Measurements from ENCODE around the gene DKC1.

The DKC1 gene

GRCh38 chrX:154724993-154725756 lies 37.5 kb upstream of the DKC1 start:
- TF ChIP-seq CTCF (IDR thresholded peaks at IDR 0.05; ENCODE audit: insufficient read depth, low read length) (no peak), SPI1 (IDR thresholded peaks at IDR 0.05; ENCODE audit: borderline replicate concordance, low read depth) (no peak; the same call in 1 of the 2 replicates), GABPA (IDR thresholded peaks at IDR 0.05; ENCODE audit: low read depth) (no peak)
- peak overlapping the region; percentile 71 for H3K27ac ChIP-seq (replicated peaks)
- no peak overlapping the region for H3K4me3 ChIP-seq (replicated peaks; ENCODE audit: insufficient read depth, low read length)
- DNase-seq (ENCODE audit: low read depth in 1 of 2, low spot score in 1 of 2): no peak
- H3K27me3 ChIP-seq (ENCODE audit: insufficient read depth, poor library complexity, severe bottlenecking): no peaks in the 10 kb centered on the region

GRCh38 chrX:154727418-154727817 lies 35.2 kb upstream of the DKC1 start:
- DNase-seq (ENCODE audit: low read depth in 1 of 2, low spot score in 1 of 2): no peak
- TF ChIP-seq POLR2AphosphoS5 (IDR thresholded peaks at IDR 0.05; ENCODE audit: low read depth): no peak
- TF ChIP-seq GABPA (IDR thresholded peaks at IDR 0.05; ENCODE audit: low read depth): no peak
- no peak for TF ChIP-seq SPI1 (IDR thresholded peaks at IDR 0.05; ENCODE audit: borderline replicate concordance, low read depth)
- H3K27me3 ChIP-seq (ENCODE audit: insufficient read depth, poor library complexity, severe bottlenecking): no peaks in the 10 kb centered on the region
- H3K27ac ChIP-seq (replicated peaks): no peak overlapping the region
- no peak overlapping the region for H3K4me3 ChIP-seq (replicated peaks; ENCODE audit: insufficient read depth, low read length)

GRCh38 chrX:154727871-154728270 lies 34.8 kb upstream of the DKC1 start:
- H3K27ac ChIP-seq (replicated peaks): no peak overlapping the region
- TF ChIP-seq CTCF (IDR thresholded peaks at IDR 0.05; ENCODE audit: insufficient read depth, low read length) (no peak), REST (IDR thresholded peaks at IDR 0.05; ENCODE audit: insufficient replicate concordance, low read depth) (no peak), SPI1 (IDR thresholded peaks at IDR 0.05; ENCODE audit: borderline replicate concordance, low read depth) (no peak), POLR2AphosphoS5 (IDR thresholded peaks at IDR 0.05; ENCODE audit: low read depth) (no peak), GABPA (IDR thresholded peaks at IDR 0.05; ENCODE audit: low read depth) (no peak)
- no peak overlapping the region for H3K4me3 ChIP-seq (replicated peaks; ENCODE audit: insufficient read depth, low read length)
- peak in 1 of 2 experiments; percentile 59 for DNase-seq (ENCODE audit: low read depth in 1 of 2, low spot score in 1 of 2)
- no peaks in the 10 kb centered on the region for H3K27me3 ChIP-seq (ENCODE audit: insufficient read depth, poor library complexity, severe bottlenecking)

GRCh38 chrX:154728431-154729190 lies 34.1 kb upstream of the DKC1 start:
- Histone ChIP-seq H3K27me3 (ENCODE audit: insufficient read depth, poor library complexity, severe bottlenecking) (no peaks in the 10 kb centered on the region), H3K27ac (replicated peaks) (no peak overlapping the region), H3K4me3 (replicated peaks; ENCODE audit: insufficient read depth, low read length) (no peak overlapping the region)
- no peak for DNase-seq (ENCODE audit: low read depth in 1 of 2, low spot score in 1 of 2)
- TF ChIP-seq SPI1 (IDR thresholded peaks at IDR 0.05; ENCODE audit: borderline replicate concordance, low read depth) (no peak), REST (IDR thresholded peaks at IDR 0.05; ENCODE audit: insufficient replicate concordance, low read depth) (no peak), POLR2AphosphoS5 (IDR thresholded peaks at IDR 0.05; ENCODE audit: low read depth) (no peak), CTCF (IDR thresholded peaks at IDR 0.05; ENCODE audit: insufficient read depth, low read length) (no peak), GABPA (IDR thresholded peaks at IDR 0.05; ENCODE audit: low read depth) (no peak)

Measured in HL-60 (cell line).